Stimulated activated CD4-positive, alpha-beta T cell treated with anti-CD3 and anti-CD28 coated beads, Interleukin-2, amount 100 ng/mL, for 48 hours (primary cell): ENCODE results near the gene NFKBIB.
"Not testable (repeated sequence)": the region's sequence is repeated elsewhere in the genome, so short reads cannot be mapped to it uniquely, and the experiment has no call there.

ENCODE experiments used
- DNase-seq, 2 donors: peaks; one replicate each; pipeline ENCODE4 v3.0.0-alpha.2; 2020

NFKBIB gene

GRCh38 chr19:38899447-38900201 lies at the start of gene NFKBIB, which contains the start of gene SIRT2:
TSS of gene NFKBIB (plus strand) at chr19:38899969. CDS start at chr19:38900033, 64 bp downstream.
TSS of gene SIRT2 (minus strand) at chr19:38899618. CDS start at chr19:38899521, 97 bp downstream.
- peak; percentile 96 to 97 for DNase-seq

GRCh38 chr19:38850436-38850975 lies 49.3 kb upstream of the NFKBIB start:
- peak; percentile 95 to 96 for DNase-seq

GRCh38 chr19:38850976-38851621 lies 48.7 kb upstream of the NFKBIB start:
- DNase-seq: no peak

- peak; percentile 88 to 89 for DNase-seq
These were observed 48.0 kb upstream of the NFKBIB start for GRCh38 chr19:38851622-38852230.

GRCh38 chr19:38852231-38853044 lies 47.3 kb upstream of the NFKBIB start:
- peak; percentile 39 to 44 for DNase-seq

- no peak for DNase-seq
These were observed 46.6 kb upstream of the NFKBIB start for GRCh38 chr19:38853214-38853613.

- not testable (repeated sequence) for DNase-seq
These were observed 44.8 kb upstream of the NFKBIB start for GRCh38 chr19:38854961-38855360.

- DNase-seq: not testable (repeated sequence)
These were observed 44.0 kb upstream of the NFKBIB start for GRCh38 chr19:38855751-38856150.

- no peak for DNase-seq
These were observed 43.0 kb upstream of the NFKBIB start for GRCh38 chr19:38856813-38857212.

GRCh38 chr19:38859631-38860204 lies 40.1 kb upstream of the NFKBIB start:
- DNase-seq: not testable (repeated sequence)

GRCh38 chr19:38861368-38861767 lies 38.4 kb upstream of the NFKBIB start:
- DNase-seq: no peak

- no peak for DNase-seq
These were observed 37.3 kb upstream of the NFKBIB start for GRCh38 chr19:38862321-38863059.

- no peak for DNase-seq
These were observed 32.5 kb upstream of the NFKBIB start for GRCh38 chr19:38867171-38867780.

- no peak for DNase-seq
These were observed 31.2 kb upstream of the NFKBIB start for GRCh38 chr19:38868551-38868950.

- no peak for DNase-seq
These were observed 30.5 kb upstream of the NFKBIB start for GRCh38 chr19:38869160-38869835.

- DNase-seq: peak; percentile 89 to 91
These were observed 29.7 kb upstream of the NFKBIB start for GRCh38 chr19:38869836-38870607.

- no peak for DNase-seq
These were observed 29.2 kb upstream of the NFKBIB start for GRCh38 chr19:38870612-38871011.

GRCh38 chr19:38873400-38873799 lies 26.4 kb upstream of the NFKBIB start:
- DNase-seq: not testable (repeated sequence)

- no peak for DNase-seq
These were observed 23.9 kb upstream of the NFKBIB start for GRCh38 chr19:38875656-38876395.
